Body of pancreas (tissue), 4 donors: ENCODE measurements around the gene CGNL1.

Experiments used
- POLR2A ChIP-seq, 3 donors: fragments of 450-650 bp; IDR thresholded peaks; one replicate each; pipeline ENCODE4 v1.6.1; 2016; ENCODE audit warnings: antibody characterized with exemption in 3 of 3, mild to moderate bottlenecking in 2 of 3
- TF ChIP-seq, protein P1 (sequence below), 7 experiments: fragments of 450-650 bp in 4 of 7; fragments of 200-600 bp in 3 of 7; sonication (generic) in 3 of 7; IDR thresholded peaks; one replicate each; pipeline ENCODE4 v1.5.1; 2016 to 2019; ENCODE audit warnings: antibody characterized with exemption in 7 of 7

GRCh38 chr15:57529748-57530147, 153.4 kb downstream of the CGNL1 start:
- TF ChIP-seq, protein P1, sequence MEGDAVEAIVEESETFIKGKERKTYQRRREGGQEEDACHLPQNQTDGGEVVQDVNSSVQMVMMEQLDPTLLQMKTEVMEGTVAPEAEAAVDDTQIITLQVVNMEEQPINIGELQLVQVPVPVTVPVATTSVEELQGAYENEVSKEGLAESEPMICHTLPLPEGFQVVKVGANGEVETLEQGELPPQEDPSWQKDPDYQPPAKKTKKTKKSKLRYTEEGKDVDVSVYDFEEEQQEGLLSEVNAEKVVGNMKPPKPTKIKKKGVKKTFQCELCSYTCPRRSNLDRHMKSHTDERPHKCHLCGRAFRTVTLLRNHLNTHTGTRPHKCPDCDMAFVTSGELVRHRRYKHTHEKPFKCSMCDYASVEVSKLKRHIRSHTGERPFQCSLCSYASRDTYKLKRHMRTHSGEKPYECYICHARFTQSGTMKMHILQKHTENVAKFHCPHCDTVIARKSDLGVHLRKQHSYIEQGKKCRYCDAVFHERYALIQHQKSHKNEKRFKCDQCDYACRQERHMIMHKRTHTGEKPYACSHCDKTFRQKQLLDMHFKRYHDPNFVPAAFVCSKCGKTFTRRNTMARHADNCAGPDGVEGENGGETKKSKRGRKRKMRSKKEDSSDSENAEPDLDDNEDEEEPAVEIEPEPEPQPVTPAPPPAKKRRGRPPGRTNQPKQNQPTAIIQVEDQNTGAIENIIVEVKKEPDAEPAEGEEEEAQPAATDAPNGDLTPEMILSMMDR (IDR thresholded peaks at IDR 0.05): no peak
- TF ChIP-seq POLR2A (IDR thresholded peaks at IDR 0.05): no peak
